ENCODE data around the gene SLC8B1.

DNA sequence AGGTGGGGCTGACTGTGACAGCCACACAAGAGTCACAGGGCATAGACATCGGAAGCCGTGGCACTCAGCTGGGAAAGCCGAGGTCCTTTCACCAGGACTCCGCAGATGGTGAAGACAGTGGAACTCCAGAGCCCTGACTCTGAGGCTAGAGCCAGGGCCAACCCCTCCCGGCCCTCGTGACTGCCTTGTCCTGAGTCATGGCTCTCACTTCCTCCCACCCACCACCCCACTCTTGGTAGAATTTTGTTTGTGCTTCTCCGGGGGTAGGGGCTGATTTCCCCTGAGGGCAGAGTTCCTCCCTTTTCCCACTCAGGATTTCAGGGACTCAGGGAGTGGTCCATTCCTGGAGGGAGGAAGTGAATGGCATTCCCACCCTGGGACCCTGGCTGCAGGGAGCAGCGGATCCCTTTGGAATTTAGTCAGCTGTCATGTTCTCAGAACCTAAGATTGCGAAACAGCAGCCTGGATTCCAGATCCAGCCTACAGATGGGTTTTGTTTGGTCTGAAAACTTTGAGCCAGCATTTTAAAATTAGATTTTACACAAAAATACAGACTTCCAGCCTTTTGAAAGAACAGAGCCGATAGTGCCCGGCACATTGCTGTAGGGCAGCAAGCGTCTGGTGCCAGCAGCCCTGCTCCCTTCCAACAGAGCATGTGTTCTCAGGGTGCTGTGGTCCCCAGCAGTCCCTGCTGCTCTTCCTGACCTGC is 62.9 kb downstream of the SLC8B1 start:
- no peak for TF ChIP-seq CTCF (IDR thresholded peaks at IDR 0.05; ENCODE audit: low read depth, low read length)
- TF ChIP-seq EZH2phosphoT487 (IDR thresholded peaks at IDR 0.05; ENCODE audit: low read depth): no peak
